Neural cell (in vitro differentiated cells): ENCODE measurements around the gene KMT5B. TPM values are rescaled to one million over a fixed set of nuclear protein-coding genes. Genes with fewer than 3 reads are reported as not detected.

ENCODE experiments used
- H2AFZ ChIP-seq: fragments of 200-600, 300-800 bp; sonication (generic), shearing (Covaris generic); 2 replicates; pipeline ENCODE4 v1.6.0; 2014; ENCODE audit warnings: low read depth, mild to moderate bottlenecking, antibody characterized with exemption, low read length, moderate library complexity
- H3F3A ChIP-seq: fragments of 200-600 bp; shearing (Covaris generic); 2 replicates; pipeline ENCODE4 v1.6.1; 2016; ENCODE audit warnings: mild to moderate bottlenecking, moderate library complexity, mixed read lengths, antibody characterized with exemption, low read length; ENCODE audit not compliant: insufficient read depth, poor library complexity, severe bottlenecking
- H3K27ac ChIP-seq: fragments of 200-600, 300-800 bp; sonication (generic), shearing (Covaris generic); 2 replicates; pipeline ENCODE4 v1.5.1; 2014; ENCODE audit warnings: mild to moderate bottlenecking, low read length, moderate library complexity
- H3K27me3 ChIP-seq: fragments of 300-800, 200-600 bp; sonication (generic), shearing (Covaris generic); 2 replicates; pipeline ENCODE4 v1.6.0; 2014; ENCODE audit warnings: mild to moderate bottlenecking, low read depth, low read length, moderate library complexity; ENCODE audit not compliant: insufficient read depth
- H3K36me3 ChIP-seq: fragments of 300-800, 200-600 bp; sonication (generic), shearing (Covaris generic); 2 replicates; pipeline ENCODE4 v1.5.1; 2014; ENCODE audit warnings: mild to moderate bottlenecking, antibody characterized with exemption, low read length, moderate library complexity; ENCODE audit not compliant: insufficient read depth
- H3K4me2 ChIP-seq: fragments of 300-800, 200-600 bp; sonication (generic), shearing (Covaris generic); 2 replicates; pipeline ENCODE4 v1.6.0; 2014; ENCODE audit warnings: mild to moderate bottlenecking, low read length
- H3K4me3 ChIP-seq: fragments of 300-800, 200-600 bp; sonication (generic), shearing (Covaris generic); 2 replicates; pipeline ENCODE4 v1.5.1; 2014; ENCODE audit warnings: mild to moderate bottlenecking, low read length, moderate library complexity
- H3K79me2 ChIP-seq: fragments of 200-600 bp; shearing (Covaris generic); replicated peaks from 2 replicates; pipeline ENCODE4 v1.6.0; 2014; ENCODE audit warnings: mild to moderate bottlenecking, low read length, moderate library complexity; ENCODE audit not compliant: insufficient read depth
- H3K9ac ChIP-seq: fragments of 300-800, 200-600 bp; sonication (generic), shearing (Covaris generic); 2 replicates; pipeline ENCODE4 v1.6.1; 2016; ENCODE audit warnings: mild to moderate bottlenecking, low read length, mixed read lengths
- H3K9me2 ChIP-seq: fragments of 200-600 bp; shearing (Covaris generic); 2 replicates; pipeline ENCODE4 v1.6.1; 2016; ENCODE audit warnings: mild to moderate bottlenecking, low read length, mixed read lengths; ENCODE audit not compliant: insufficient read depth
- H3K9me3 ChIP-seq: fragments of 200-600, 300-800 bp; sonication (generic), shearing (Covaris generic); 2 replicates; pipeline ENCODE4 v1.6.1; 2016; ENCODE audit warnings: mild to moderate bottlenecking, mixed run types, low read length, moderate library complexity, mixed read lengths
- H4K20me1 ChIP-seq: fragments of 200-600 bp; shearing (Covaris generic); 2 replicates; pipeline ENCODE4 v1.6.1; 2016; ENCODE audit warnings: mild to moderate bottlenecking, mixed run types; ENCODE audit not compliant: insufficient read depth
- CTCF ChIP-seq: fragments of 450-650 bp; IDR thresholded peaks from 2 replicates; pipeline ENCODE4 v1.5.1; 2014; ENCODE audit warnings: antibody characterized with exemption, mild to moderate bottlenecking, moderate library complexity; ENCODE audit not compliant: poor library complexity, severe bottlenecking
- EP300 ChIP-seq: fragments of 450-650 bp; conservative IDR thresholded peaks from 2 replicates; pipeline ENCODE4 v1.6.1; 2014; ENCODE audit warnings: antibody characterized with exemption, mild to moderate bottlenecking, moderate library complexity; ENCODE audit not compliant: poor library complexity, severe bottlenecking
- EZH2 ChIP-seq: fragments of 200-600, 300-800 bp; shearing (Covaris generic), sonication (generic); IDR thresholded peaks from 2 replicates; pipeline ENCODE4 v1.6.1; 2014; ENCODE audit warnings: antibody characterized with exemption, low read length, borderline replicate concordance, mild to moderate bottlenecking; ENCODE audit not compliant: insufficient read depth, poor library complexity, severe bottlenecking
- MXI1 ChIP-seq: fragments of 450-650 bp; conservative IDR thresholded peaks from 2 replicates; pipeline ENCODE4 v1.6.1; 2014; ENCODE audit warnings: antibody characterized with exemption, mild to moderate bottlenecking; ENCODE audit not compliant: poor library complexity, severe bottlenecking
- POLR2AphosphoS5 ChIP-seq: IDR thresholded peaks from 2 replicates; pipeline ENCODE4 v1.6.1; 2012
- RAD21 ChIP-seq: fragments of 450-650 bp; conservative IDR thresholded peaks from 2 replicates; pipeline ENCODE4 v1.6.1; 2014; ENCODE audit warnings: antibody characterized with exemption, mild to moderate bottlenecking, moderate library complexity
- REST ChIP-seq: IDR thresholded peaks from 2 replicates; pipeline ENCODE4 v1.6.1; 2012; ENCODE audit warnings: borderline replicate concordance
- SMC3 ChIP-seq: fragments of 450-650 bp; conservative IDR thresholded peaks from 2 replicates; pipeline ENCODE4 v1.6.1; 2014; ENCODE audit warnings: antibody characterized with exemption, mild to moderate bottlenecking, moderate library complexity; ENCODE audit not compliant: poor library complexity
- TAF1 ChIP-seq: IDR thresholded peaks from 2 replicates; pipeline ENCODE4 v1.6.1; 2012; ENCODE audit warnings: low read depth
- polyA plus RNA-seq: library from polyadenylated mRNA; depleted of rRNA; stranded (reverse); fragments of >200 nt; gene quantifications from 2 replicates; pipeline ENCODE4 v1.2.3, GENCODE V29; 2014

KMT5B gene
- polyA plus RNA-seq, 1 donor from 2014 or later: 107 TPM

GRCh38 chr11:68212421-68213134 lies 518 bp downstream of the KMT5B start:
- peak overlapping the region; percentile 98 for H3K27ac ChIP-seq

GRCh38 chr11:68211546-68211945 lies 1.6 kb downstream of the KMT5B start:
- Histone ChIP-seq H3K9ac (peak overlapping the region; percentile 81), H3K4me3 (peak overlapping the region; percentile 96), H4K20me1 (peaks cover 37% of the 10 kb centered on the region)
- no peak for TF ChIP-seq TAF1
- no peak for TF ChIP-seq REST
- no peak for TF ChIP-seq EZH2
- no peak for TF ChIP-seq SMC3

More at GRCh38 chr11:68212421-68213134, 518 bp downstream of the KMT5B start:
- H3K9me3 ChIP-seq: no peaks in the 10 kb centered on the region
- H4K20me1 ChIP-seq: peaks cover 28% of the 10 kb centered on the region
- H3K9me2 ChIP-seq: no peaks in the 10 kb centered on the region
- no peaks in the 10 kb centered on the region for H3K36me3 ChIP-seq
- H3K79me2 ChIP-seq: peaks cover 50% of the 10 kb centered on the region
- TF ChIP-seq RAD21 (no peak), REST (no peak), MXI1 (peak; percentile 56), TAF1 (no peak), POLR2AphosphoS5 (peak; percentile 24), CTCF (peak; percentile 42), EZH2 (no peak), EP300 (no peak), SMC3 (no peak)
- H2AFZ ChIP-seq: peak overlapping the region; percentile 35
- H3F3A ChIP-seq: peaks cover 12% of the 10 kb centered on the region
- peak overlapping the region; percentile 99 for H3K9ac ChIP-seq
- peak overlapping the region; percentile 96 for H3K4me3 ChIP-seq
- no peaks in the 10 kb centered on the region for H3K27me3 ChIP-seq
- H3K4me2 ChIP-seq: peak overlapping the region; percentile 89

More at GRCh38 chr11:68211546-68211945, 1.6 kb downstream of the KMT5B start:
- Histone ChIP-seq H3K36me3 (no peaks in the 10 kb centered on the region), H3K4me2 (peak overlapping the region; percentile 89), H3K27me3 (no peaks in the 10 kb centered on the region), H3K9me2 (no peaks in the 10 kb centered on the region), H3F3A (peaks cover 12% of the 10 kb centered on the region), H3K79me2 (peaks cover 60% of the 10 kb centered on the region), H2AFZ (no peak overlapping the region), H3K9me3 (no peaks in the 10 kb centered on the region), H3K27ac (peak overlapping the region; percentile 84)
